Hindlimb muscle (tissue), 1 donor: ENCODE data around the gene MVB12B. TPM values are rescaled to one million over a fixed set of nuclear protein-coding genes. Genes with fewer than 3 reads are reported as not detected.
"Not testable (repeated sequence)": the region's sequence is repeated elsewhere in the genome, so short reads cannot be mapped to it uniquely, and the experiment has no call there.

ENCODE experiments used
- DNase-seq: peaks from one replicate; pipeline ENCODE4 v3.0.0-alpha.2; 2013
- polyA plus RNA-seq: library from polyadenylated mRNA; unstranded; fragments of 120-200 nt; gene quantifications from one replicate; pipeline ENCODE4 v1.2.1, GENCODE V29; 2013; ENCODE audit not compliant: insufficient read length

MVB12B gene
- polyA plus RNA-seq, 1 donor: 21.2 TPM

- no peak for DNase-seq
Measured at GRCh38 chr9:126548312-126548711, 221.7 kb downstream of the MVB12B start.

DNA sequence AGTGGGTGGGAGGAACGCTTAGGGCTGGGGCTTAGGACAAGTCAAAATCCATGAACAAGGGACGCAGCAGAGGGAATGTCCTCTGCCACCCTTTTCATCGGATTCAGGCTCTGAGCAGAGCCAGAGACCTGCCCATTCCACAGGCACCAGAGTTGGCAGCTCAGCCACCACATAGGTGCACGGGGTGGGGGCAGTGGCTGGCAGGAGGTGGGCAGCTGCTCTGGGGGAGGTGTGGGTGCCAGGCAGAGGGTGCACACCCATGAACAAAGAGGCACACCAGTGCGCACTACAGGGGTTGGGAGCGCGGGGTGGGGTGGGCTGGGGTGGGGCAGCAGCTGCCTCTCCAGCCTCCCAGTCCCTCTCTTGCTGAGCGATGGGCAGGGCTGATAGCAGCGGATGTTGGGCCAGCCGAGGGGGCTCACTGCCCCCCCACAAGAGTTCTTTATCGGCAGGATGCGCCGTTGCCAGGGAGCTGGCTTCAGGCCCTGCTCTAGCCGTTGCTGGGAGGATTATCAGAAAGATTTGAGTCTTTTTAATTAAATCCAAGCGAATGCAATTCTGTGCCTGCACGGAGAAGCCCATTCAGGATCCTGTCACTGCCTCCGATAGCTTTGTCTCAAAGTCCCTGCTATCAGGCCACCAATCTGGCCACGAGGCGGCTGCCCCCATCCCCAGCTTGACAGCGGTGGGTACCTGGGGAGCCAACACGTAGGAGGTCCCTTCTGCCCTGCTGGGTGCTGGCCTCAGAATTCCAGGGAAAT is 222.8 kb downstream of the MVB12B start:
- no peak for DNase-seq

GRCh38 chr9:126550891-126551351 is 224.3 kb downstream of the MVB12B start:
- DNase-seq: no peak

DNA sequence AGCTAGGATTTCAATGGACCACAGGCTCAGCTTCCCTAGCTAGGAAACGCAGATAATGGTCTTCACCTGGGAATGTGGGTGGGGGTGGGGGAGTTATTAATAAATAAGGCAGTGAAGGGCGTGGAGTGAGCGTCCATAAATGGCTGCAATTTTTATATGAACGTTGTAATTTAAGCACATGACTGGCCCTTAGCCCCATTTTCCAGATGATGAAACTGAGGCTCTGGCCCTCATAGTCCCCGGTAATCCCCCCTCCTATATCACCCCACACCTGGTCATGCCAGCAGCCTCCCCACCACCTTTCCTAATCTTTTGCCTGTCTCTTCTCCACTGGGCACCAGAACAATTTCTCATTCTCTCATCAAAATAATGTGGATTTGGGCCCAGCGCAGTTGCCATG is 225.2 kb downstream of the MVB12B start:
- DNase-seq: no peak

GRCh38 chr9:126554292-126554691 is 227.7 kb downstream of the MVB12B start:
- no peak for DNase-seq

DNA sequence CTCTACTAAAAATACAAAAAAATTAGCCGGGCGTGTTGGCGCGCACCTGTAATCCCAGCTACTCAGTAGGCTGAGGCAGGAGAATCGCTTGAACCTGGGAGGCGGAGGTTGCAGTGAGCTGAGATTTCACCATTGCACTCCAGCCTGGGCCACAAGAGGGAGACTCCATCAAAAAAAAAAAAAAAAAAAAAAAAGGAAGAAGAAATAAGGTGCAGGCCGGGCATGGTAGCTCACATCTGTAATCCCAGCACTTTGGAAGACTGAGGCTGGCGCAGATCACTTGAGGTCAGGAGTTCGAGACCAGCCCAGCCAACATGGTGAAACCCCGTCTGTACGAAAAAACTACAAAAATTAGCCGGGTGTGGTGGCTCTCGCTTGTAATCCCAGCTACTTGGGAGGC is 228.8 kb downstream of the MVB12B start:
- not testable (repeated sequence) for DNase-seq
